ENCODE data around the gene HSF2BP. TPM values are rescaled to one million over a fixed set of nuclear protein-coding genes. Genes with fewer than 3 reads are reported as not detected.

The HSF2BP gene
- total RNA-seq, 1 experiment from 2014 or later, result 1.5 TPM

- Histone ChIP-seq H4K91ac (ENCODE audit: insufficient read length, low read depth, low read length) (no peak overlapping the region), H3K9ac (ENCODE audit: extremely low read depth, insufficient read length, low read length) (no peak overlapping the region), H2BK20ac (ENCODE audit: low read depth, low read length, poor library complexity, severe bottlenecking) (no peak overlapping the region), H3K23ac (ENCODE audit: insufficient read length, low read depth, low read length) (no peak overlapping the region), H3K4me2 (ENCODE audit: insufficient read depth, insufficient read length, low read length) (no peak overlapping the region), H2BK120ac (ENCODE audit: low read depth, low read length, poor library complexity, severe bottlenecking) (no peak overlapping the region), H2AK5ac (ENCODE audit: insufficient read length, low read length) (no peak overlapping the region), H3K79me2 (ENCODE audit: insufficient read depth, low read length) (no peaks in the 10 kb centered on the region), H3K56ac (ENCODE audit: insufficient read length, low read depth, low read length) (no peak overlapping the region), H3K4me1 (ENCODE audit: insufficient read depth, low read length) (no peaks in the 10 kb centered on the region), H3K27ac (ENCODE audit: insufficient read length, low read depth, low read length) (no peak overlapping the region), H3K23me2 (ENCODE audit: insufficient read length, low read depth, low read length, poor library complexity, severe bottlenecking) (no peaks in the 10 kb centered on the region), H3K4ac (ENCODE audit: low read depth, low read length) (no peak overlapping the region), H3K14ac (ENCODE audit: insufficient read depth, low read length) (no peak overlapping the region), H4K5ac (ENCODE audit: insufficient read length, low read depth, low read length) (no peak overlapping the region), H2BK15ac (ENCODE audit: low read depth, low read length) (no peak overlapping the region), H3K27me3 (ENCODE audit: insufficient read depth, low read length) (no peaks in the 10 kb centered on the region), H3K9me3 (ENCODE audit: control insufficient read depth, low read depth, low read length) (no peaks in the 10 kb centered on the region), H3T11ph (ENCODE audit: low read length) (no peak overlapping the region), H2AFZ (ENCODE audit: low read length) (no peak overlapping the region), H3K18ac (ENCODE audit: insufficient read length, low read depth, low read length) (no peak overlapping the region), H2BK12ac (ENCODE audit: insufficient read length, low read depth, low read length) (no peak overlapping the region), H3K79me1 (ENCODE audit: insufficient read depth, low read depth, low read length, poor library complexity, severe bottlenecking) (no peaks in the 10 kb centered on the region), H2BK5ac (ENCODE audit: insufficient read length, low read length) (no peak overlapping the region), H4K20me1 (ENCODE audit: control insufficient read depth, insufficient read depth, insufficient read length) (no peaks in the 10 kb centered on the region), H4K8ac (replicated peaks; ENCODE audit: insufficient read length, low read depth, low read length) (no peak overlapping the region)
- Mint-ChIP-seq H3K36me3 (ENCODE audit: insufficient read depth in 1 of 3, low read depth in 3 of 3) (no peaks in the 10 kb centered on the region), H3K27me3 (ENCODE audit: low read depth) (no peaks in the 10 kb centered on the region), H3K27ac (no peak overlapping the region), H3K9me3 (no peaks in the 10 kb centered on the region; a peak in 1 of 5 replicates), H3K4me3 (no peak overlapping the region), H3K4me1 (peaks cover 4 to 5% of the 10 kb centered on the region in 2 experiments; a peak in 2 of 4 replicates)
- no peak for TF ChIP-seq CTCF (conservative IDR thresholded peaks at IDR 0.05)
- DNase-seq, result no peak
- no CpG with 5 or more reads among the region's 7 CpGs for WGBS (ENCODE audit: extremely low coverage, insufficient read length, low lambda C conversion rate)
These were observed 19.6 kb downstream of the HSF2BP start for GRCh38 chr21:43639470-43640353.
